IPS-20b (cell line): Measurements from ENCODE around the gene FIGN.

Experiments used
- H3K27ac ChIP-seq: one replicate; pipeline ENCODE4 v1.5.1; 2013; ENCODE audit warnings: low read length
- H3K27me3 ChIP-seq: 2 replicates; pipeline ENCODE4 v1.6.1; 2013; ENCODE audit warnings: mild to moderate bottlenecking, low read length, inconsistent platforms; ENCODE audit not compliant: insufficient read depth
- H3K36me3 ChIP-seq: 2 replicates; pipeline ENCODE4 v1.6.1; 2013; ENCODE audit warnings: low read depth, mild to moderate bottlenecking, inconsistent platforms, low read length, moderate library complexity; ENCODE audit not compliant: insufficient read depth
- H3K4me1 ChIP-seq: 2 replicates; pipeline ENCODE4 v1.6.1; 2013; ENCODE audit warnings: mild to moderate bottlenecking, control low read depth, inconsistent platforms, low read length, moderate library complexity; ENCODE audit not compliant: insufficient read depth
- H3K4me3 ChIP-seq: 2 replicates; pipeline ENCODE4 v1.5.1; 2013; ENCODE audit warnings: mild to moderate bottlenecking, low read length, inconsistent platforms
- H3K9ac ChIP-seq: 2 replicates; pipeline ENCODE4 v1.6.1; 2013; ENCODE audit warnings: low read depth, mild to moderate bottlenecking, inconsistent platforms, low read length, moderate library complexity
- H3K9me3 ChIP-seq: 2 replicates; pipeline ENCODE4 v1.6.1; 2013; ENCODE audit warnings: mild to moderate bottlenecking, low read depth, low read length, inconsistent platforms; ENCODE audit not compliant: insufficient read depth

Gene FIGN

DNA sequence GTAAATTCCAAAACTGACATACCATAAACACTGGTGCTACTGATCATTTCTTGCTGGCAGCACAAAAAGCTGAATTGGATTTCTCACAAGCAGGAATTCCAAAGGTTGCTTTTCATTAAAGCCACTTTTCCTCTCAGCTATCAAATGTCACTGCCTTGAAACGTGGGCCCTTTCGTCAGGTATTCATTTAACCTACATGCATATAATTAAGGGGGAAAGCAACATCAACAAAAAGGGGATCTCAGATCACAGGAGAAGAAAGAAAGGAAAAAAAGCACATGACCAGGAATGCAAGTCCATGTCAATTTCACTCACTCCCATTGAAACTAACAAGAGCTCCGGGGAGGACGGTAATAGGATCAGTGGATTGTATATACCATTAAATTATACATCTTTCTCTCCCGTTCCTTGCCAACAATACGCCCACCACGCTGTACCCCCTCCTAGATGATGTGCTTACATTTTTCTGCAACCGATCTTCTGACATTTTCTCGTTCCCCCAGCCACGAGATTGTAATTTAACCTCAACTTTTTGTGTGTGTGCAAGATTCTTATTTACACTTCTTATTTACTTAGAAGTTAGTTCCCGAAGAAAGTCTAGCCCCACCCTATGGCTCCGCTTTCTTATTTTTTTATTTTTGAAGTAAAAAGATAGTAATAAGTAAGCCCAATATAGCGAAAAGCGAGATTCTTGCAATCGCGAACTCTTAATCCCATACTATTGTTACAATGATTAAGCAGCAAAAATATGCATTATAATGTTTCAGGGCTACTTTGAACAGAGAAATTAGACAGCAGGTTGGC lies 725 bp downstream of the FIGN start:
- H3K27ac ChIP-seq, result peak overlapping the region; percentile 39
- no peaks in the 10 kb centered on the region for H3K9me3 ChIP-seq
- H3K9ac ChIP-seq, result peak overlapping the region; percentile 87
- H3K36me3 ChIP-seq, result no peaks in the 10 kb centered on the region
- H3K4me1 ChIP-seq, result peaks cover 13% of the 10 kb centered on the region; the same call in 1 of the 2 replicates
- H3K4me3 ChIP-seq, result peak overlapping the region; percentile 95
- H3K27me3 ChIP-seq, result no peaks in the 10 kb centered on the region

GRCh38 chr2:163734401-163734800 lies 1.4 kb downstream of the FIGN start:
- Histone ChIP-seq H3K9ac (peak overlapping the region; percentile 87; the same call in 1 of the 2 replicates), H3K36me3 (no peaks in the 10 kb centered on the region), H3K27ac (no peak overlapping the region), H3K9me3 (no peaks in the 10 kb centered on the region), H3K4me1 (peaks cover 18% of the 10 kb centered on the region; the same call in 1 of the 2 replicates), H3K27me3 (no peaks in the 10 kb centered on the region), H3K4me3 (peak overlapping the region; percentile 95)

- H3K27ac ChIP-seq, result peak overlapping the region; percentile 8
- no peaks in the 10 kb centered on the region for H3K9me3 ChIP-seq
- no peaks in the 10 kb centered on the region for H3K27me3 ChIP-seq
- peak overlapping the region; percentile 95 for H3K4me3 ChIP-seq
- no peaks in the 10 kb centered on the region for H3K36me3 ChIP-seq
- H3K9ac ChIP-seq, result peak overlapping the region; percentile 16; the same call in 1 of the 2 replicates
- H3K4me1 ChIP-seq, result peaks cover 18% of the 10 kb centered on the region; the same call in 1 of the 2 replicates
Measured at GRCh38 chr2:163733956-163734355, 1.9 kb downstream of the FIGN start.

- peaks cover 18% of the 10 kb centered on the region; the same call in 1 of the 2 replicates for H3K4me1 ChIP-seq
- H3K9ac ChIP-seq, result peak overlapping the region; percentile 54; the same call in 1 of the 2 replicates
- peak overlapping the region; percentile 8 for H3K27ac ChIP-seq
- H3K4me3 ChIP-seq, result peak overlapping the region; percentile 95
- H3K36me3 ChIP-seq, result no peaks in the 10 kb centered on the region
- no peaks in the 10 kb centered on the region for H3K9me3 ChIP-seq
- no peaks in the 10 kb centered on the region for H3K27me3 ChIP-seq
Measured at GRCh38 chr2:163733301-163733938, 2.4 kb downstream of the FIGN start.

DNA sequence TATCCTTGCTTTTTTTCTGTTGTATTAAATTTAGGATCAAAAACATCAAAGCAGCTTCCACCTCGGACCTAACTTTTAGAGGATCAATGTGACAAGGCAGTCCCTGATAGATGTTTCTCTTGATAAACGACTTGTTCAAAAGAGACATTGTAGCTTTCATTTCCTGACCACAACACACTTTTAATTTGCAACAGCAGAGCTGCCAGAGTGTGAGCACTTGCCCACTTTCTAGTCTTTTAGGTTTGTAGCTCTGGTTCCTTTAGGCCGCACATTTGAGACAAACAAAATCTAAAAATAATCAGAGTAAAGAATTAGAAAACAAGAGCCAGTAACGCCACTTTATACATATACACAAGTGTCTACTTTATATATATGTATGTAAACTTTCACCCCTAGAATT lies 3.1 kb downstream of the FIGN start:
- no peak overlapping the region for H3K9ac ChIP-seq
- no peaks in the 10 kb centered on the region for H3K36me3 ChIP-seq
- no peaks in the 10 kb centered on the region for H3K9me3 ChIP-seq
- 0 out of 2 replicates have a peak overlapping the region, but pooled peaks have one; percentile 95 for H3K4me3 ChIP-seq
- H3K27ac ChIP-seq, result no peak overlapping the region
- H3K4me1 ChIP-seq, result peaks cover 16% of the 10 kb centered on the region; the same call in 1 of the 2 replicates
- H3K27me3 ChIP-seq, result no peaks in the 10 kb centered on the region

DNA sequence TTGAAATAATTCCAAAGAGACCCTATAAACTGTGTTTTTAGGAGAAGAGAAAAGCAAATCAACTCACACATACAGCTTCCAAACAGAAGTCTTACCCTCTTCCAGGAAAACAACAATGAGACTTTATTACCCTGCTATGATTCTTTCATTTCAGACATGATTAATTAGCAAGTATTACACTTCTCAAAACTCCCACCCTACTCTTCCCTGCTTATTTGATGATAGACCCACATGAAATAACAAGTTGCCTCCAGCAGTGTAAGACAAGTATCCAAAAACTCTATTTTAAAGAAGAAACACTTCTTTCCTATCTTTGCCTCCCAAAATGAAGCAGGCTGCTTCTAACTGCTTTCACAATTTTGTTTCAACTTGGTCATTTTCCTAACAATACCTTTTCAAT lies 4.1 kb downstream of the FIGN start:
- Histone ChIP-seq H3K27ac (no peak overlapping the region), H3K27me3 (no peaks in the 10 kb centered on the region), H3K9me3 (no peaks in the 10 kb centered on the region), H3K9ac (no peak overlapping the region), H3K36me3 (no peaks in the 10 kb centered on the region), H3K4me1 (peaks cover 11% of the 10 kb centered on the region; the same call in 1 of the 2 replicates), H3K4me3 (no peak overlapping the region)

DNA sequence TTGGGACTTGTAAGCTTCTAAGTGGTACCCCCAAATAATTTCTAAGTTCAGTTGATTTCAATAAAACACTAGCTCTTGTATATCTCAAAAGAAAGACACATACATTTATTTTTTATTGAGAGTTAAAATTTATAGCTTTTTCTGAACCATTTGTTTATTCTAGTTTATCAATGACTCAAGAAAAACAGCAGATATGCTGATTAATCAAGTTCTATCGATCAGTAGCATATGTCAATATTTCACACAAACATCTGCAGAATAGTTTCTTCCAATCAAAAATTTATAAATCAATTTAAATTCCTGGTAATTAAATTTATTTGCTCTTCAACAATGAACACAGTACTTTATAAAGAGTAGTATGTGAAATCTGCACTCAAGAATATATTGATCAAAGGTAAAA lies 5.3 kb downstream of the FIGN start:
- H3K4me1 ChIP-seq, result peaks cover 11% of the 10 kb centered on the region; the same call in 1 of the 2 replicates
- H3K27ac ChIP-seq, result no peak overlapping the region
- no peak overlapping the region for H3K4me3 ChIP-seq

DNA sequence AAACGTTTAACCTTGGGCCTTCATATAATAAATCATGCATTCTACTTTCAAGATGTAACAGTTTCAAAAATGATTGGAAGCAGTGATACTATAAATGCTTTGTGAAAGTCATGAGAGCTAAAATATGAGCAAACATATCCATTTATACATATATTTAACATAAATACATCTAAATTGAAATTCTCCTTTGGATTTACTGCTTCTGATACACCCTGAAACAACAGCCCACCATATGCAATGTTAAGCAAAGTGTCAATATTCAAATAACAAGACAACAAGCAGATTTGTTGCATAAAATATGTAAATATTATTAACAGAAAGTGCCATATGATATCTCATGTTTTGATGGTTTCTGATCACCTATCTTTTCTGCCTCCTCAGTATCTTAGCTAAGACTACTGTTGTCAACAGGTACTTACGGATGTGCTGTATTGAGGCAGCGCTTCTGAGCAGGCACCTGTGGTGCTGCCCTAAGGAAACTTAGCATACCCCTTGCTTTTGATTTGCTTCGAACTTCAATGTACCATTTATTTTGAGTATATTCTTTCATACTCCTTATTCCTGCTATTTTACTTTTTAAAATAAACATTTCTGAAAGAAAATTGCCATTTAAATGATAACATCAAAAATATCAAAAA lies 6.1 kb downstream of the FIGN start:
- Histone ChIP-seq H3K9ac (no peak overlapping the region), H3K36me3 (no peaks in the 10 kb centered on the region), H3K27me3 (no peaks in the 10 kb centered on the region), H3K9me3 (no peaks in the 10 kb centered on the region), H3K27ac (no peak overlapping the region), H3K4me3 (no peak overlapping the region), H3K4me1 (peaks cover 11% of the 10 kb centered on the region; the same call in 1 of the 2 replicates)

More for the DNA sequence above, 5.3 kb downstream of the FIGN start:
- Histone ChIP-seq H3K9me3 (no peaks in the 10 kb centered on the region), H3K36me3 (no peaks in the 10 kb centered on the region), H3K27me3 (no peaks in the 10 kb centered on the region), H3K9ac (no peak overlapping the region)

GRCh38 chr2:163723881-163724280 lies 11.9 kb downstream of the FIGN start:
- Histone ChIP-seq H3K9me3 (no peaks in the 10 kb centered on the region), H3K27ac (no peak overlapping the region), H3K4me3 (no peak overlapping the region), H3K36me3 (no peaks in the 10 kb centered on the region), H3K9ac (no peak overlapping the region), H3K4me1 (no peaks in the 10 kb centered on the region), H3K27me3 (peaks cover 5% of the 10 kb centered on the region; the same call in 1 of the 2 replicates)

GRCh38 chr2:163723348-163723747 lies 12.5 kb downstream of the FIGN start:
- no peaks in the 10 kb centered on the region for H3K36me3 ChIP-seq
- no peaks in the 10 kb centered on the region for H3K9me3 ChIP-seq
- H3K4me3 ChIP-seq, result no peak overlapping the region
- peaks cover under 1% of the 10 kb centered on the region; the same call in 1 of the 2 replicates for H3K4me1 ChIP-seq
- H3K9ac ChIP-seq, result no peak overlapping the region
- no peak overlapping the region for H3K27ac ChIP-seq
- peaks cover 7% of the 10 kb centered on the region; the same call in 1 of the 2 replicates for H3K27me3 ChIP-seq

GRCh38 chr2:163719331-163719730 lies 16.5 kb downstream of the FIGN start:
- Histone ChIP-seq H3K27me3 (peaks cover 7% of the 10 kb centered on the region; the same call in 1 of the 2 replicates), H3K36me3 (no peaks in the 10 kb centered on the region), H3K27ac (no peak overlapping the region), H3K9me3 (no peaks in the 10 kb centered on the region), H3K4me1 (peaks cover 19% of the 10 kb centered on the region), H3K9ac (no peak overlapping the region), H3K4me3 (no peak overlapping the region)
